Sigmoid colon (tissue), 7 donors: ENCODE results near the gene EHMT2. TPM values are rescaled to one million over a fixed set of nuclear protein-coding genes. Genes with fewer than 3 reads are reported as not detected.
A peak's percentile ranks its signal among the peaks of the same experiment; 100 is the strongest.

ENCODE experiments used
- DNase-seq: peaks from one replicate; pipeline ENCODE4 v3.0.0-alpha.2; 2019
- H3K27ac ChIP-seq, 4 donors: fragments of 200-600 bp; sonication (generic); one replicate each; pipeline ENCODE4 v1.5.1; 2016 to 2019; ENCODE audit warnings: mild to moderate bottlenecking in 1 of 4
- H3K27me3 ChIP-seq, 3 donors: fragments of 200-600 bp; sonication (generic); one replicate each; pipeline ENCODE4 v1.5.1; 2019; ENCODE audit warnings: mild to moderate bottlenecking in 1 of 3
- H3K36me3 ChIP-seq, 4 donors: fragments of 200-600 bp; sonication (generic); one replicate each; pipeline ENCODE4 v1.5.1; 2016 to 2019
- H3K4me1 ChIP-seq, 4 donors: fragments of 200-600 bp; sonication (generic); one replicate each; pipeline ENCODE4 v1.5.1; 2017 to 2019
- H3K4me3 ChIP-seq, 4 donors: fragments of 200-600 bp; sonication (generic); one replicate each; pipeline ENCODE4 v1.5.1; 2017 to 2019; ENCODE audit warnings: mild to moderate bottlenecking in 2 of 4, moderate library complexity in 1 of 4
- H3K9me3 ChIP-seq, 4 donors: fragments of 200-600 bp in 3 of 4; sonication (generic) in 3 of 4; one replicate each; pipeline versions ENCODE4 v1.5.1 to v1.6.1; 2013 to 2019
- CTCF ChIP-seq, 4 experiments: fragments of 450-650 bp in 3 of 4; fragments of 200-600 bp in 1 of 4; IDR thresholded peaks; one replicate each; pipeline ENCODE4 v1.5.1; 2016 to 2019; ENCODE audit warnings: antibody characterized with exemption in 4 of 4, mild to moderate bottlenecking in 3 of 4, moderate library complexity in 2 of 4
- EP300 ChIP-seq, 4 donors: sonication (generic); formaldehyde crosslinking; IDR thresholded peaks; one replicate each; pipeline ENCODE4 v1.6.1; 2017; ENCODE audit warnings: antibody characterized with exemption in 4 of 4
- POLR2A ChIP-seq, 2 donors: fragments of 450-650 bp; IDR thresholded peaks; one replicate each; pipeline ENCODE4 v1.6.1; 2016; ENCODE audit warnings: antibody characterized with exemption in 2 of 2, mild to moderate bottlenecking in 2 of 2, moderate library complexity in 2 of 2
- POLR2AphosphoS5 ChIP-seq, 4 donors: sonication (generic); formaldehyde crosslinking; IDR thresholded peaks; one replicate each; pipeline ENCODE4 v1.6.1; 2017; ENCODE audit warnings: antibody characterized with exemption in 4 of 4
- WGBS, 2 donors: extraction: QIAGEN DNeasy Blood & Tissue Kit; methylation state at CpG; one replicate each; pipeline ENCODE4 v1.1.7; 2013; 5-methylcytosine and 5-hydroxymethylcytosine counted together
- intact Hi-C: fragments of 100-400 bp; cut with DNase I; formaldehyde crosslinking; loops from one replicate; pipeline ENCODE4 v1.15.1; 2023
- polyA plus RNA-seq, 3 donors: library from polyadenylated mRNA; stranded (reverse); fragments of 200-250 nt; gene quantifications; one replicate each; pipeline ENCODE4 v1.2.3, GENCODE V29; 2013
- total RNA-seq, 4 donors: library from RNA; depleted of rRNA; stranded (reverse); fragments of >200 nt; gene quantifications; one replicate each; pipeline ENCODE4 v1.1.0, GENCODE V29; 2016
- donor health status: healthy with polysubstance abuse.
- donor health status: Bipolar disorder and iron deficiency.
- donor health status: healthy.

The EHMT2 gene
- total and polyA plus RNA-seq, 7 donors = 11.8 to 45.0 (median 33.2) TPM

- Histone ChIP-seq H3K4me3 (no peak overlapping the region), H3K4me1 (peaks cover 0 to 24% (median 18%) of the 10 kb centered on the region in 4 donors), H3K36me3 (no peaks in the 10 kb centered on the region), H3K9me3 (no peaks in the 10 kb centered on the region), H3K27ac (no peak overlapping the region), H3K27me3 (no peaks in the 10 kb centered on the region)
- no peak for DNase-seq
- 54 to 67% methylated on average over 4 of the region's 4 CpGs for WGBS, 2 donors
- intact Hi-C loops = loop anchor here (10.0 kb wide), 1 partner anchor 219 kb away; the partner anchor contains the start of gene ATF6B
- TF ChIP-seq POLR2A (IDR thresholded peaks at IDR 0.05) (no peak), POLR2AphosphoS5 (IDR thresholded peaks at IDR 0.05) (no peak), EP300 (IDR thresholded peaks at IDR 0.05) (no peak), CTCF (IDR thresholded peaks at IDR 0.05) (no peak)
Measured at GRCh38 chr6:31906122-31906521, 8.6 kb upstream of the EHMT2 start.

DNA sequence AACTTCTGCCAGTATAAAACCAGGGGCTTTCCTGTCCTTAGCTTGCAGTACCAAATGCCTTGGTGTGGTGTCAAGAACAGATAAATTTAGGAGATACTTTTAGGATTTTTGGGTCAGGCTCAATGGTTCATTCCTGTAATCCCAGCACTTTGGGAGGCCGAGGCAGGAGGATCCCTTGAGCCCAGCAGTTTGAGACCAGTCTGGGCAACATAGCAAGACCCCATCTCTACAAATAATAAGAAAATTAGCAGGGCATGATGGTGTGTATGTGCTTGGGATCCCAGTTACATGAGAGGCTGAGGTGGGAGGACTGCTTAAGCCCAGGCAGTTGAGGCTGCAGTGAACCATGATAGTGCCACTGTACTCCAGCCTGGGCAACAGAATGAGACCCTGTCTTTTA is 7.5 kb upstream of the EHMT2 start:
- no peak overlapping the region for H3K4me3 ChIP-seq
- intact Hi-C loops = loop anchor here (10.0 kb wide), 1 partner anchor 220 kb away; the partner anchor contains the start of gene ATF6B
- WGBS, 2 donors = 91 to 93% methylated on average over 1 of the region's 1 CpG
- H3K36me3 ChIP-seq = no peaks in the 10 kb centered on the region
- no peaks in the 10 kb centered on the region for H3K27me3 ChIP-seq
- H3K4me1 ChIP-seq = peaks cover 0 to 31% (median 24%) of the 10 kb centered on the region in 4 donors
- DNase-seq = no peak
- no peaks in the 10 kb centered on the region for H3K9me3 ChIP-seq
- no peak for TF ChIP-seq POLR2A (IDR thresholded peaks at IDR 0.05)
- no peak for TF ChIP-seq EP300 (IDR thresholded peaks at IDR 0.05)
- no peak for TF ChIP-seq POLR2AphosphoS5 (IDR thresholded peaks at IDR 0.05)
- TF ChIP-seq CTCF (IDR thresholded peaks at IDR 0.05) = no peak
- H3K27ac ChIP-seq = no peak overlapping the region

DNA sequence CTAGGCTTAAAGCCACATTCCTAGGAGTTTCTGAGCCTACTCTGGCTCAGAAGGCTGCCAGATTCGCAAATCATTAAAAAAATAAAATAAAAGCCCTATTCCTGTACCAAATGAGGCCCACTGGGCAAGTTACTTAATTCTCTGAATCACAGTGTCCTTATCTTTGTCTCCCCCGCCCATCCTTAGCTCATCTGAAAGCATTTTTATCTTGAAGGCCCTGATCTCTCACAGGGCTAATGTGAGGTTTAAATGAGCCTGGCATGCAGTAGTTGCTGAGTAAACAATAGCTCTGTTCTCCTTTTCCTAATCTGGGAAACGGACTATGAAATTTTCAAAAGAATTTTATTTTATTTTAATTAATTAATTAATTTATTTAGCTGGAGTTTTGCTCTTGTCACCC is 6.5 kb upstream of the EHMT2 start:
- Histone ChIP-seq H3K9me3 (no peaks in the 10 kb centered on the region), H3K36me3 (no peaks in the 10 kb centered on the region), H3K4me3 (no peak overlapping the region), H3K4me1 (peaks cover 0 to 38% (median 32%) of the 10 kb centered on the region in 4 donors), H3K27me3 (no peaks in the 10 kb centered on the region), H3K27ac (peak overlapping the region; percentile 84 to 93 (median 90))
- 90 to 91% methylated on average over 3 of the region's 3 CpGs for WGBS, 2 donors
- TF ChIP-seq POLR2AphosphoS5 (IDR thresholded peaks at IDR 0.05) = no peak
- no peak for DNase-seq
- intact Hi-C loops = loop anchor here (2.0 to 10.0 kb wide), 3 partner anchors 41 to 221 kb away; partner anchors contain the start of genes ATF6B, NELFE, NEU1 and SKIC2

GRCh38 chr6:31901953-31902643 is 4.6 kb upstream of the EHMT2 start, which contains the start of gene ZBTB12:
ZBTB12 (minus strand) TSS chr6:31902086; CDS start chr6:31901305, 781 bp downstream.
- H3K27ac ChIP-seq = peak within 1 kb of the TSS; percentile 84 to 93 (median 90)
- WGBS, 2 donors = 0 to 1% methylated on average over 77 of the region's 77 CpGs
- H3K27me3 ChIP-seq = no peaks in the 10 kb centered on the region
- H3K36me3 ChIP-seq = no peaks in the 10 kb centered on the region
- no peaks in the 10 kb centered on the region for H3K9me3 ChIP-seq
- peaks cover 3 to 44% (median 38%) of the 10 kb centered on the region in 4 donors for H3K4me1 ChIP-seq
- intact Hi-C loops = loop anchor here (2.0 to 10.0 kb wide), 3 partner anchors 39 to 223 kb away; partner anchors contain the start of genes ATF6B, NELFE, NEU1 and SKIC2
- DNase-seq = peak; percentile 98
- H3K4me3 ChIP-seq = peak within 1 kb of the TSS; percentile 37 to 81 (median 71)
- TF ChIP-seq EP300 (IDR thresholded peaks at IDR 0.05) = no peak
- peak; percentile 24 to 37 for TF ChIP-seq POLR2A (IDR thresholded peaks at IDR 0.05)
- TF ChIP-seq CTCF (IDR thresholded peaks at IDR 0.05) = peak in 1 of 4 experiments; percentile 12
- TF ChIP-seq POLR2AphosphoS5 (IDR thresholded peaks at IDR 0.05) = peak; percentile 55 to 83 (median 73)

GRCh38 chr6:31901415-31901952 is 4.0 kb upstream of the EHMT2 start:
- peak overlapping the region; percentile 37 to 81 (median 71) for H3K4me3 ChIP-seq
- peak; percentile 86 for DNase-seq
- H3K27me3 ChIP-seq = no peaks in the 10 kb centered on the region
- TF ChIP-seq POLR2AphosphoS5 (IDR thresholded peaks at IDR 0.05) (no peak), EP300 (IDR thresholded peaks at IDR 0.05) (no peak), POLR2A (IDR thresholded peaks at IDR 0.05) (no peak), CTCF (IDR thresholded peaks at IDR 0.05) (no peak)
- intact Hi-C loops = loop anchor here (10.0 kb wide), 1 partner anchor 223 kb away; the partner anchor contains the start of gene ATF6B
- 1 to 2% methylated on average over 45 of the region's 45 CpGs for WGBS, 2 donors
- H3K4me1 ChIP-seq = peaks cover 3 to 50% (median 44%) of the 10 kb centered on the region in 4 donors
- peak overlapping the region; percentile 84 to 93 (median 90) for H3K27ac ChIP-seq
- no peaks in the 10 kb centered on the region for H3K9me3 ChIP-seq
- no peaks in the 10 kb centered on the region for H3K36me3 ChIP-seq
